Gastroesophageal sphincter (tissue), 3 donors: ENCODE data around the gene GCNT1.

Experiments used
- POLR2A ChIP-seq, 2 donors: fragments of 450-650 bp; IDR thresholded peaks; one replicate each; pipeline ENCODE4 v1.6.1; 2017; ENCODE audit warnings: antibody characterized with exemption in 2 of 2, mild to moderate bottlenecking in 2 of 2, moderate library complexity in 1 of 2
- TF ChIP-seq, protein P1 (sequence below), 4 experiments: fragments of 200-600 bp in 2 of 4; fragments of 450-650 bp in 2 of 4; sonication (generic) in 1 of 4; IDR thresholded peaks; one replicate each; pipeline ENCODE4 v1.5.1; 2017 to 2019; ENCODE audit warnings: antibody characterized with exemption in 4 of 4, mild to moderate bottlenecking in 2 of 4, moderate library complexity in 2 of 4

DNA sequence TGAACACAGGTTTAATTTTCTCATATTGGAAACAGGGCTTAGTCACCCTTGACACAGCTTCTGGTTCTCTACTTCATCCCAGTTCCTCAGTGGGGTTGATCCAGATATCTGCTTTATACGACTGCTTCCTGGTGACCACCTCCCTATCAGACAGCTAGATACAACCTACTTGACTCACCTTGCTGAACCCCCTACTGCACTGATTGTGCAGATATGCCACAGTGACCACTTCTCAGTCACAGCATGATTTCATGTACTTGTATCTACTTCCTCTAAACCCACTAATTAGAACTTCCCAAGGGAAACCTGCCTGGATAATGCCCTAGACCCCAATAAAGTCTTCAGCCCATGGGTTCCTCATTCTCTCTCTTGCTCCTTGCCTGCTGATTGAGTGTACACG lies 46.3 kb upstream of the GCNT1 start:
- TF ChIP-seq, protein P1, sequence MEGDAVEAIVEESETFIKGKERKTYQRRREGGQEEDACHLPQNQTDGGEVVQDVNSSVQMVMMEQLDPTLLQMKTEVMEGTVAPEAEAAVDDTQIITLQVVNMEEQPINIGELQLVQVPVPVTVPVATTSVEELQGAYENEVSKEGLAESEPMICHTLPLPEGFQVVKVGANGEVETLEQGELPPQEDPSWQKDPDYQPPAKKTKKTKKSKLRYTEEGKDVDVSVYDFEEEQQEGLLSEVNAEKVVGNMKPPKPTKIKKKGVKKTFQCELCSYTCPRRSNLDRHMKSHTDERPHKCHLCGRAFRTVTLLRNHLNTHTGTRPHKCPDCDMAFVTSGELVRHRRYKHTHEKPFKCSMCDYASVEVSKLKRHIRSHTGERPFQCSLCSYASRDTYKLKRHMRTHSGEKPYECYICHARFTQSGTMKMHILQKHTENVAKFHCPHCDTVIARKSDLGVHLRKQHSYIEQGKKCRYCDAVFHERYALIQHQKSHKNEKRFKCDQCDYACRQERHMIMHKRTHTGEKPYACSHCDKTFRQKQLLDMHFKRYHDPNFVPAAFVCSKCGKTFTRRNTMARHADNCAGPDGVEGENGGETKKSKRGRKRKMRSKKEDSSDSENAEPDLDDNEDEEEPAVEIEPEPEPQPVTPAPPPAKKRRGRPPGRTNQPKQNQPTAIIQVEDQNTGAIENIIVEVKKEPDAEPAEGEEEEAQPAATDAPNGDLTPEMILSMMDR (IDR thresholded peaks at IDR 0.05), result no peak
- no peak for TF ChIP-seq POLR2A (IDR thresholded peaks at IDR 0.05)
